Measurements from ENCODE around the gene CFAP73. TPM values are rescaled to one million over a fixed set of nuclear protein-coding genes. Genes with fewer than 3 reads are reported as not detected.

CFAP73 gene
- polyA plus RNA-seq, 3 donors, result 0.14 TPM; not detected in 2

- peaks cover 17 to 30% of the 10 kb centered on the region in 2 donors for H3K36me3 ChIP-seq (replicated peaks in 1 of 2; ENCODE audit: control insufficient read depth in 1 of 2, insufficient read depth in 2 of 2, low read length in 2 of 2)
- H4K20me1 ChIP-seq (ENCODE audit: insufficient read depth, low read length), result no peaks in the 10 kb centered on the region
- no peak overlapping the region for H3K4me3 Mint-ChIP-seq
- 100% methylated on average over 3 of the region's 4 CpGs for WGBS (ENCODE audit: insufficient coverage)
- H3K27me3 ChIP-seq (ENCODE audit: control insufficient read depth in 2 of 2, insufficient read depth in 2 of 2, low read length in 2 of 2), result no peaks in the 10 kb centered on the region
- H3K9ac ChIP-seq (ENCODE audit: insufficient read depth, low read length, poor library complexity, severe bottlenecking), result no peak overlapping the region
- no peak overlapping the region for H3K4me2 ChIP-seq (replicated peaks; ENCODE audit: extremely low read depth, low read length, poor library complexity, severe bottlenecking)
- H3K4me3 ChIP-seq (replicated peaks in 1 of 3; ENCODE audit: low read depth in 2 of 3, low read length in 3 of 3), result no peak overlapping the region
- no peak overlapping the region for H3K27ac Mint-ChIP-seq
- no peak overlapping the region for H2AFZ ChIP-seq (ENCODE audit: insufficient read depth, low read depth, low read length, poor library complexity, severe bottlenecking)
- intact Hi-C loops (cut with micrococcal nuclease), result loop anchor here (5.0 to 10.0 kb wide), 3 partner anchors 42 to 80 kb away; no protein-coding TSS in a partner anchor
- TF ChIP-seq, protein P1, sequence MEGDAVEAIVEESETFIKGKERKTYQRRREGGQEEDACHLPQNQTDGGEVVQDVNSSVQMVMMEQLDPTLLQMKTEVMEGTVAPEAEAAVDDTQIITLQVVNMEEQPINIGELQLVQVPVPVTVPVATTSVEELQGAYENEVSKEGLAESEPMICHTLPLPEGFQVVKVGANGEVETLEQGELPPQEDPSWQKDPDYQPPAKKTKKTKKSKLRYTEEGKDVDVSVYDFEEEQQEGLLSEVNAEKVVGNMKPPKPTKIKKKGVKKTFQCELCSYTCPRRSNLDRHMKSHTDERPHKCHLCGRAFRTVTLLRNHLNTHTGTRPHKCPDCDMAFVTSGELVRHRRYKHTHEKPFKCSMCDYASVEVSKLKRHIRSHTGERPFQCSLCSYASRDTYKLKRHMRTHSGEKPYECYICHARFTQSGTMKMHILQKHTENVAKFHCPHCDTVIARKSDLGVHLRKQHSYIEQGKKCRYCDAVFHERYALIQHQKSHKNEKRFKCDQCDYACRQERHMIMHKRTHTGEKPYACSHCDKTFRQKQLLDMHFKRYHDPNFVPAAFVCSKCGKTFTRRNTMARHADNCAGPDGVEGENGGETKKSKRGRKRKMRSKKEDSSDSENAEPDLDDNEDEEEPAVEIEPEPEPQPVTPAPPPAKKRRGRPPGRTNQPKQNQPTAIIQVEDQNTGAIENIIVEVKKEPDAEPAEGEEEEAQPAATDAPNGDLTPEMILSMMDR (IDR thresholded peaks at IDR 0.05), result no peak
- no peaks in the 10 kb centered on the region for H3K79me2 ChIP-seq (ENCODE audit: insufficient read depth, low read length)
- no peaks in the 10 kb centered on the region for H3K9me3 Mint-ChIP-seq
- peaks cover 15 to 17% of the 10 kb centered on the region in 2 donors for H3K4me1 ChIP-seq (ENCODE audit: control insufficient read depth in 1 of 2, insufficient read depth in 2 of 2, low read length in 2 of 2)
- DNase-seq, result no peak
- H3K27me3 Mint-ChIP-seq (ENCODE audit: low read depth in 3 of 3), result peaks cover 0 to 1% (median 0%) of the 10 kb centered on the region in 3 donors
- H3K9me3 ChIP-seq (replicated peaks in 1 of 2; ENCODE audit: control insufficient read depth in 1 of 2, insufficient read depth in 1 of 2, low read length in 2 of 2), result no peaks in the 10 kb centered on the region
- no peak overlapping the region for H3K27ac ChIP-seq (ENCODE audit: low read depth in 1 of 2, low read length in 2 of 2)
- peaks cover 21 to 38% of the 10 kb centered on the region in 2 donors for H3K36me3 Mint-ChIP-seq
- peaks cover 23% of the 10 kb centered on the region for H3K4me1 Mint-ChIP-seq
These were observed 45.5 kb downstream of the CFAP73 start for GRCh38 chr12:113194971-113195391.

DNA sequence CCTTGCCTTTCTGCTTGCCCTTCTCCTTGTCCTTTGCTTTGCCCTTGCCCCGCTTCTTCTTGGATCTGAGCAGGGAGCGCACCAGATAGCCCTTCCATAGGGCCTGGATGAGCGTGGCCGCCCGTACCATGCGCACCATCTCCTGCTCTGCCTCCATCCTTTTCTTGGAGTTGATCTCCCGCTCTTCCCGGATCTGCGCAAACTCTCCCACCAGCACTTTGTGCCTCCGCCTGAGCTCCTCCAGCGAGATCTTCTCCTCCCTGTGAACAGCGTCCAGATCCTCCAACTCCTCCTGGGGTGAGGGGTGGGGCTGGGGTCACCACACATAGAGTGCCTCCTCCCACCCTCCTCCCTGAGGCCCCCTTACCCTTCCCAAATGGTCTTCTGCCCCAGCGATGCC is 46.1 kb downstream of the CFAP73 start:
- no peaks in the 10 kb centered on the region for H3K27me3 ChIP-seq (ENCODE audit: control insufficient read depth in 2 of 2, insufficient read depth in 2 of 2, low read length in 2 of 2)
- Mint-ChIP-seq H3K9me3 (peaks cover 0 to under 1% (median 0%) of the 10 kb centered on the region in 7 donors), H3K4me1 (peaks cover 29% of the 10 kb centered on the region), H3K27me3 (ENCODE audit: low read depth in 3 of 3) (peaks cover 0 to 1% (median 0%) of the 10 kb centered on the region in 3 donors), H3K36me3 (peaks cover 19 to 32% of the 10 kb centered on the region in 2 donors), H3K27ac (peak overlapping the region in 1 of 7 donors; percentile 52), H3K4me3 (no peak overlapping the region)
- no peak overlapping the region for H3K4me3 ChIP-seq (replicated peaks in 1 of 3; ENCODE audit: low read depth in 2 of 3, low read length in 3 of 3)
- WGBS (ENCODE audit: insufficient coverage), result 98% methylated on average over 6 of the region's 13 CpGs
- H3K9me3 ChIP-seq (replicated peaks in 1 of 2; ENCODE audit: control insufficient read depth in 1 of 2, insufficient read depth in 1 of 2, low read length in 2 of 2), result no peaks in the 10 kb centered on the region
- no peak overlapping the region for H3K27ac ChIP-seq (ENCODE audit: low read depth in 1 of 2, low read length in 2 of 2)
- H4K20me1 ChIP-seq (ENCODE audit: insufficient read depth, low read length), result no peaks in the 10 kb centered on the region
- no peak overlapping the region for H2AFZ ChIP-seq (ENCODE audit: insufficient read depth, low read depth, low read length, poor library complexity, severe bottlenecking)
- no peak overlapping the region for H3K4me2 ChIP-seq (replicated peaks; ENCODE audit: extremely low read depth, low read length, poor library complexity, severe bottlenecking)
- H3K9ac ChIP-seq (ENCODE audit: insufficient read depth, low read length, poor library complexity, severe bottlenecking), result no peak overlapping the region
- H3K36me3 ChIP-seq (replicated peaks in 1 of 2; ENCODE audit: control insufficient read depth in 1 of 2, insufficient read depth in 2 of 2, low read length in 2 of 2), result peaks cover 17 to 25% of the 10 kb centered on the region in 2 donors
- TF ChIP-seq, protein P1 (IDR thresholded peaks at IDR 0.05), result no peak
- no peaks in the 10 kb centered on the region for H3K79me2 ChIP-seq (ENCODE audit: insufficient read depth, low read length)
- H3K4me1 ChIP-seq (ENCODE audit: control insufficient read depth in 1 of 2, insufficient read depth in 2 of 2, low read length in 2 of 2), result peaks cover 22 to 23% of the 10 kb centered on the region in 2 donors
- DNase-seq, result no peak
- intact Hi-C loops (cut with micrococcal nuclease), result loop anchor here (5.0 to 10.0 kb wide), 3 partner anchors 42 to 79 kb away; no protein-coding TSS in a partner anchor

All from CD14-positive monocyte (primary cell).